Neural cell (in vitro differentiated cells): ENCODE data around the gene MSH2.

ENCODE experiments used
- EP300 ChIP-seq: fragments of 450-650 bp; conservative IDR thresholded peaks from 2 replicates; pipeline ENCODE4 v1.6.1; 2014; ENCODE audit warnings: antibody characterized with exemption, mild to moderate bottlenecking, moderate library complexity; ENCODE audit not compliant: poor library complexity, severe bottlenecking
- EZH2 ChIP-seq: fragments of 200-600, 300-800 bp; shearing (Covaris generic), sonication (generic); IDR thresholded peaks from 2 replicates; pipeline ENCODE4 v1.6.1; 2014; ENCODE audit warnings: antibody characterized with exemption, low read length, borderline replicate concordance, mild to moderate bottlenecking; ENCODE audit not compliant: insufficient read depth, poor library complexity, severe bottlenecking
- POLR2AphosphoS5 ChIP-seq: IDR thresholded peaks from 2 replicates; pipeline ENCODE4 v1.6.1; 2012
- RAD21 ChIP-seq: fragments of 450-650 bp; conservative IDR thresholded peaks from 2 replicates; pipeline ENCODE4 v1.6.1; 2014; ENCODE audit warnings: antibody characterized with exemption, mild to moderate bottlenecking, moderate library complexity
- TF ChIP-seq, protein P1 (sequence below): fragments of 450-650 bp; IDR thresholded peaks from 2 replicates; pipeline ENCODE4 v1.5.1; 2014; ENCODE audit warnings: antibody characterized with exemption, mild to moderate bottlenecking, moderate library complexity; ENCODE audit not compliant: poor library complexity, severe bottlenecking

DNA sequence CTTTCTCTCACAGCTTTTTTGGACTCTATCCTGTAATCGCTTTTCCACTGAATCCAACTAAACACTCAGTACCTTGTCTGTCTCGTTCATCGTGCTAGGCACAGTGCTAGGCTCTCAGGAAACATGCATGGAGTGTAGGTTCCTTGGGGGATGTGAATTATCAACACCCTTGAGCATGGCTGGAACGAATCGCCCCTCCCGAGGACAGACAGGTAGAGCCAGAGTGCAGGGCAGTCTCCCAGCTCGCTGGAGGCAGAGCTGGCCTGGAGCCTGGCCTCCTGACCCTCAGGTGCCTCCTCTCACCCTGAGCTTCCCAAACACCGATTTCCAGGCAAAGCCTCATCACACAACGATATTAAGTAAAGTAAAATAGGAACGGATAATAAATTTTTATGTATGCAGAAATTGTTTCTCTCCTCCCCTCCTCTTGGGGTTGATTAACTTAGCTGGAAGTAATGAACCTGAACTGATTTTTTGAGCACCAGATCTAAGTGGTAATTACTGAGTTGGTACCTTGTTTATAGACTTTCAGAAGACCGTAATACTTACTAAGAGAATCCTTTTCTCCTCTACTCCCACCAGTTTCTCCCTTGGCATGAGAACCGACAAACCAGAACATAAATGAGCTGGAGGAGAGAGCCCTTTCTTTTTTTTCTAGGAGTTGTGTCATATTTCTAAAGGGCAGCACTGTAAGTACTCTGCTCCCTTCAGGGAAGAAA is 90.5 kb downstream of the MSH2 start:
- TF ChIP-seq, protein P1, sequence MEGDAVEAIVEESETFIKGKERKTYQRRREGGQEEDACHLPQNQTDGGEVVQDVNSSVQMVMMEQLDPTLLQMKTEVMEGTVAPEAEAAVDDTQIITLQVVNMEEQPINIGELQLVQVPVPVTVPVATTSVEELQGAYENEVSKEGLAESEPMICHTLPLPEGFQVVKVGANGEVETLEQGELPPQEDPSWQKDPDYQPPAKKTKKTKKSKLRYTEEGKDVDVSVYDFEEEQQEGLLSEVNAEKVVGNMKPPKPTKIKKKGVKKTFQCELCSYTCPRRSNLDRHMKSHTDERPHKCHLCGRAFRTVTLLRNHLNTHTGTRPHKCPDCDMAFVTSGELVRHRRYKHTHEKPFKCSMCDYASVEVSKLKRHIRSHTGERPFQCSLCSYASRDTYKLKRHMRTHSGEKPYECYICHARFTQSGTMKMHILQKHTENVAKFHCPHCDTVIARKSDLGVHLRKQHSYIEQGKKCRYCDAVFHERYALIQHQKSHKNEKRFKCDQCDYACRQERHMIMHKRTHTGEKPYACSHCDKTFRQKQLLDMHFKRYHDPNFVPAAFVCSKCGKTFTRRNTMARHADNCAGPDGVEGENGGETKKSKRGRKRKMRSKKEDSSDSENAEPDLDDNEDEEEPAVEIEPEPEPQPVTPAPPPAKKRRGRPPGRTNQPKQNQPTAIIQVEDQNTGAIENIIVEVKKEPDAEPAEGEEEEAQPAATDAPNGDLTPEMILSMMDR = no peak
- TF ChIP-seq EP300 (no peak), RAD21 (no peak), POLR2AphosphoS5 (no peak), EZH2 (no peak)
